DND-41 (cell line): Measurements from ENCODE around the gene HSPH1.

Source experiments
- EZH2 ChIP-seq: IDR thresholded peaks from 3 replicates; pipeline ENCODE4 v1.6.1; 2012; ENCODE audit warnings: borderline replicate concordance, low read depth, mild to moderate bottlenecking, moderate library complexity, low read length, inconsistent platforms; ENCODE audit not compliant: severe bottlenecking
- TF ChIP-seq, protein P1 (sequence below): IDR thresholded peaks from 2 replicates; pipeline ENCODE4 v1.5.1; 2012; ENCODE audit warnings: borderline replicate concordance, low read length, moderate library complexity, mild to moderate bottlenecking; ENCODE audit not compliant: poor library complexity, severe bottlenecking; ENCODE audit errors: extremely low read depth

DNA sequence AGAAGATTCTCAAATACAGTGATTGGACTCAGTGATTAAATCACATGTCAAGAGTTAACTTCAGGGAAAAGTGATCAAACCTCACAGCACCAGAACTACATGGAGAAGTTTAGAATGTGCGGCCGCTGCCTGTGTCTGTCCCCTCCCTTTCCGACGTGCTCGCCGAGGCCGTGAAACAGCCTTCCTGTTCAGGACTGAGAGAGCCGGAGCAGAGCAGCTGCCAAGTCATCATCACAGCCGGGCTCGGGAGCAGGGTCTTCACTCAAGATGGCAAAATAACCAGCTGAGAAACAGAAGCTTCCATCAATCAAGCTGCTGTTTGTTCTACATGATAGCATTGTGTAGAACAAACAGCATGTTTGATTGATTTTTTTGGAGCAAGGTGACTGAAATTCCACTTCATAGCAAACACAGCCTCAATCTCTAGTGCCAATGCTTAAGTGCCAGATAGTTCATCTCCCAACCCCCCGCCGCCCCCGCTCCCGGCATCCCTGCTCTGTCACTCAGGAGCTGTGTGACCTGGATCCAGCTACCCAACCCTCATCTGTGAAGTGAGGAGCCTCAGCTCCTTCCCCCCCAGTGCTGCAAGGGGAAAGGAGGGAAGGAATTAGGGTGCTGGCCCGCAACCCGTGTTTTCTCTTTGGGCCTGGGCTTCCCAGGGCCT, 70.6 kb downstream of the HSPH1 start:
- TF ChIP-seq, protein P1, sequence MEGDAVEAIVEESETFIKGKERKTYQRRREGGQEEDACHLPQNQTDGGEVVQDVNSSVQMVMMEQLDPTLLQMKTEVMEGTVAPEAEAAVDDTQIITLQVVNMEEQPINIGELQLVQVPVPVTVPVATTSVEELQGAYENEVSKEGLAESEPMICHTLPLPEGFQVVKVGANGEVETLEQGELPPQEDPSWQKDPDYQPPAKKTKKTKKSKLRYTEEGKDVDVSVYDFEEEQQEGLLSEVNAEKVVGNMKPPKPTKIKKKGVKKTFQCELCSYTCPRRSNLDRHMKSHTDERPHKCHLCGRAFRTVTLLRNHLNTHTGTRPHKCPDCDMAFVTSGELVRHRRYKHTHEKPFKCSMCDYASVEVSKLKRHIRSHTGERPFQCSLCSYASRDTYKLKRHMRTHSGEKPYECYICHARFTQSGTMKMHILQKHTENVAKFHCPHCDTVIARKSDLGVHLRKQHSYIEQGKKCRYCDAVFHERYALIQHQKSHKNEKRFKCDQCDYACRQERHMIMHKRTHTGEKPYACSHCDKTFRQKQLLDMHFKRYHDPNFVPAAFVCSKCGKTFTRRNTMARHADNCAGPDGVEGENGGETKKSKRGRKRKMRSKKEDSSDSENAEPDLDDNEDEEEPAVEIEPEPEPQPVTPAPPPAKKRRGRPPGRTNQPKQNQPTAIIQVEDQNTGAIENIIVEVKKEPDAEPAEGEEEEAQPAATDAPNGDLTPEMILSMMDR, result no peak
- TF ChIP-seq EZH2, result no peak
